Measurements from ENCODE around the gene RNGTT. TPM values are rescaled to one million over a fixed set of nuclear protein-coding genes. Genes with fewer than 3 reads are reported as not detected.

RNGTT gene
- polyA plus RNA-seq, 1 donor, result 9.6 TPM

DNA sequence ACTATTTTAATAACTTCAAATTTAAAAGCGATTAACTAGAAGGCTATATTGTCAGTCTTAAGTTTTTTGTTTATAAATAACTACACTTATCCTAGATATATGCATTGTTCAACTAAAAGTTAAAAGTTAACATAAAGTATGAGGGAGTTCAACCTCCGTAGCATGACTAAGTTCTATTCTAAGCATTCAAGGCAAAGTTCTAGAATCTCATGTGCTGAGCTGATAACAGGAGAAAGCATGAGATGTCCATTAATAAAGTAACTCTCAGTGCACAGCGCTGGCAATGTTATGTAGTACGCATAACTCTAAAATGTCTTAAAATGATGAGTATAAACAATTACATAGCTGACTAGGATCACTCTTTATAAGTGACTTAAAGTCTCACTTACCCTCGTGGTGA lies 264.8 kb downstream of the RNGTT start:
- H3K4me1 ChIP-seq (ENCODE audit: control insufficient read depth, insufficient read depth, low read length), result no peaks in the 10 kb centered on the region
- H3K9me3 ChIP-seq (ENCODE audit: control insufficient read depth, low read depth, low read length), result no peaks in the 10 kb centered on the region
- H3K36me3 ChIP-seq (ENCODE audit: control insufficient read depth, insufficient read depth, low read length), result no peaks in the 10 kb centered on the region
- no peak overlapping the region for H3K4me3 ChIP-seq (ENCODE audit: low read length)
- DNase-seq, result peak; percentile 47 to 71
- H3K27me3 ChIP-seq (ENCODE audit: control insufficient read depth, insufficient read depth, low read length), result no peaks in the 10 kb centered on the region
- H3K27ac ChIP-seq (ENCODE audit: low read length), result no peak overlapping the region
- 94% methylated on average over 4 of the region's 5 CpGs for WGBS (ENCODE audit: insufficient coverage, low lambda C conversion rate)

DNA sequence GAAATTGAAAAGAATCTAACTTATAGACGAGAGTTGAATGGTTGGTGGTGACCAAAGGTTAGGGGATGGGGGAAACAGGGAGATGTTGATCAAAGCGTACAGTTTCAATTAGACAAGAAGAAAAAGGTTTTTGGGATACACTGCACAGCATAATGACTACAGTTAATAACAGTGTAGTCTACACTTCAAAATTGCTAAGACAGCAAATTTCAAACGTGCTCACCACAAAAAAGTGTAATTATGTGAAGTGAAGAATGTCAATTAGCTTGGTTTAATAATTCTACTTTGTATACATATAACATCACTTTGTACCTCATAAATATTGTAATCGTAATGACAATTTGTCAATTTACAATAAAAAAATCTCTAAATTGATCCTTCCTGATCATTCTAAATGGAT lies 267.5 kb downstream of the RNGTT start:
- 100% methylated on average over 3 of the region's 4 CpGs for WGBS (ENCODE audit: insufficient coverage, low lambda C conversion rate)
- H3K9me3 ChIP-seq (ENCODE audit: control insufficient read depth, low read depth, low read length), result no peaks in the 10 kb centered on the region
- H3K4me3 ChIP-seq (ENCODE audit: low read length), result no peak overlapping the region
- H3K27ac ChIP-seq (ENCODE audit: low read length), result no peak overlapping the region
- DNase-seq, result no peak
- H3K4me1 ChIP-seq (ENCODE audit: control insufficient read depth, insufficient read depth, low read length), result no peaks in the 10 kb centered on the region
- H3K27me3 ChIP-seq (ENCODE audit: control insufficient read depth, insufficient read depth, low read length), result no peaks in the 10 kb centered on the region
- H3K36me3 ChIP-seq (ENCODE audit: control insufficient read depth, insufficient read depth, low read length), result no peaks in the 10 kb centered on the region

DNA sequence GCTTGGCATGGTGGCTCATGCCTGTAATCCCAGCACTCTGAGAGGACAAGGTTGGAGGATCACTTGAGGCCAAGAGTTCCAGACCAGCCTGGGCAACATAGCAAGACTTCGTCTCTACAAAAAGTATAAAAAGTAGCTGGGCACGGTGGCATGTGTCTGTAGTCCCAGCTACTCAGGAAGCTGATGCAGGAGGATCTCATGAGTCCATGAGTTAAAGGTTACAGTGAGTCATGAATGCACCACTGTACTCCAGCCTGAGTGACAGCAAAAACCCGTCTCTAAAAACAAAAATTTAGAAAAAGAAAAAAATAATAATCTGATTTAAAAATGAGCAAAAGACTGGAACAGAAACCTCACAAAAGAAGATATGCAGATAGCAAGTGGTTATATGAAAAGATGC lies 279.7 kb downstream of the RNGTT start:
- Histone ChIP-seq H3K27ac (ENCODE audit: low read length) (no peak overlapping the region), H3K4me1 (ENCODE audit: control insufficient read depth, insufficient read depth, low read length) (no peaks in the 10 kb centered on the region), H3K4me3 (ENCODE audit: low read length) (no peak overlapping the region), H3K36me3 (ENCODE audit: control insufficient read depth, insufficient read depth, low read length) (no peaks in the 10 kb centered on the region), H3K9me3 (ENCODE audit: control insufficient read depth, low read depth, low read length) (no peaks in the 10 kb centered on the region), H3K27me3 (ENCODE audit: control insufficient read depth, insufficient read depth, low read length) (no peaks in the 10 kb centered on the region)
- DNase-seq, result no peak
- 88% methylated on average over 1 of the region's 3 CpGs for WGBS (ENCODE audit: insufficient coverage, low lambda C conversion rate)

DNA sequence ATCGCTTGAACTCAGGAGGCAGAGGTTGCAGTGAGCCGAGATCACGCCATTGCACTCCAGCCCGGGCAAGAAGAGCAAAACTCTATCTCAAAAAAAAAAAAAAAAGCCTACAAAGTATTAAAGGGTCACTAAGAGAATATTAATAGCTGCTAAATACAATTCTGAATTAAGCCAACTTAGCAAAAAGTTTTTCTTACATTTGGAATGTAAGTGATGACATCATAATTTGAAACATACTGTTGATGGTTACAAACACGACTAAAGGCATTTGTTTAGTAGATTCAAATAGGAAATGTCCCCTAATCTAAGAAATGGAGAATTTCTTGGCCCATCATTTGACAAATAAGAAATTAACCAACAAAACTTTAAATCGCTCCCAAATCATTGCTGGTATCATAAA lies 282.8 kb downstream of the RNGTT start:
- Histone ChIP-seq H3K9me3 (ENCODE audit: control insufficient read depth, low read depth, low read length) (no peaks in the 10 kb centered on the region), H3K36me3 (ENCODE audit: control insufficient read depth, insufficient read depth, low read length) (no peaks in the 10 kb centered on the region), H3K27me3 (ENCODE audit: control insufficient read depth, insufficient read depth, low read length) (no peaks in the 10 kb centered on the region), H3K27ac (ENCODE audit: low read length) (no peak overlapping the region), H3K4me1 (ENCODE audit: control insufficient read depth, insufficient read depth, low read length) (no peaks in the 10 kb centered on the region), H3K4me3 (ENCODE audit: low read length) (no peak overlapping the region)
- WGBS (ENCODE audit: insufficient coverage, low lambda C conversion rate), result 100% methylated on average over 1 of the region's 6 CpGs
- no peak for DNase-seq

DNA sequence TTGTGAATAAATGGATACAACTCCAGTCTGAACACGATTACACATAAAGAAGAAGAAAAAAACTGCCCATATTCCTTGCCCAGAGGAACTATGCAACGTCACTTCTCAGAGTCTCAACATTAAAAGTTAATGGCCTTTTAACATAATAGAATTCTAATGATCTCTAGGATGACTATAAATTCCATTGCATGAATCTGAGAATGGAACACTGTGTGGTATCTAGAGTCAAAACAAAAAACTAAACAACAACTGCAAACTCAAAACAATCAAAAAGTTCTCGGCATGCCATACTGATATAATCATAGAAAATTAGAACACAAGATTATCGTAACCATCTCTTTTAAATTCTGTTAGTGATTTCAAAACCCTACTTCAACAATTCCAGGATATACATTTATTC lies 283.6 kb downstream of the RNGTT start:
- Histone ChIP-seq H3K4me1 (ENCODE audit: control insufficient read depth, insufficient read depth, low read length) (no peaks in the 10 kb centered on the region), H3K9me3 (ENCODE audit: control insufficient read depth, low read depth, low read length) (no peaks in the 10 kb centered on the region), H3K4me3 (ENCODE audit: low read length) (no peak overlapping the region), H3K36me3 (ENCODE audit: control insufficient read depth, insufficient read depth, low read length) (no peaks in the 10 kb centered on the region), H3K27ac (ENCODE audit: low read length) (no peak overlapping the region), H3K27me3 (ENCODE audit: control insufficient read depth, insufficient read depth, low read length) (no peaks in the 10 kb centered on the region)
- 94% methylated on average over 3 of the region's 4 CpGs for WGBS (ENCODE audit: insufficient coverage, low lambda C conversion rate)
- no peak for DNase-seq

DNA sequence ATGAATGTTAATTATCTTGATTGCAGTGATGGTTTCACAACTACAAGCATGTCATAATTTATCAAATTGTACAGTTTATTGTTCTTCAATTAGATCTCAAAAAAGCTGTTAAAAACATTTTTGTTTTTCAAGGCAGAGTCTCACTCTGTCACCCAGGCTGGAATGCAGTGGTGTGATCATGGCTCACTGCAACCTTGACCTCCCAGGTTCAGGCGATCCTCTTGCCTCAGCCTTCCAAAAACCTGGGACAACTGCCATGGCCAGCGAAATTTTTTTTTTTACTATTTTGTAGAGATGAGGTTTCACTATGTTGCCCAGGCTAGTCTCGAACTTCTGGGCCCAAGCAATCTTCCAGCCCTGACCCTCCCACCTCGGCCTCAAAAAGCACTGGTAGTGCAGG lies 286.1 kb downstream of the RNGTT start:
- WGBS (ENCODE audit: insufficient coverage, low lambda C conversion rate), result no CpG with 5 or more reads among the region's 4 CpGs
- no peak overlapping the region for H3K4me3 ChIP-seq (ENCODE audit: low read length)

GRCh38 chr6:88671624-88672023 lies 291.8 kb downstream of the RNGTT start:
- no CpG with 5 or more reads among the region's 2 CpGs for WGBS (ENCODE audit: insufficient coverage, low lambda C conversion rate)
- Histone ChIP-seq H3K9me3 (ENCODE audit: control insufficient read depth, low read depth, low read length) (peaks cover 27% of the 10 kb centered on the region), H3K27ac (ENCODE audit: low read length) (no peak overlapping the region), H3K36me3 (ENCODE audit: control insufficient read depth, insufficient read depth, low read length) (no peaks in the 10 kb centered on the region), H3K27me3 (ENCODE audit: control insufficient read depth, insufficient read depth, low read length) (no peaks in the 10 kb centered on the region), H3K4me1 (ENCODE audit: control insufficient read depth, insufficient read depth, low read length) (no peaks in the 10 kb centered on the region), H3K4me3 (ENCODE audit: low read length) (no peak overlapping the region)
- no peak for DNase-seq

More for the DNA sequence above, 286.1 kb downstream of the RNGTT start:
- DNase-seq, result no peak
- no peaks in the 10 kb centered on the region for H3K4me1 ChIP-seq (ENCODE audit: control insufficient read depth, insufficient read depth, low read length)
- H3K9me3 ChIP-seq (ENCODE audit: control insufficient read depth, low read depth, low read length), result no peaks in the 10 kb centered on the region
- no peaks in the 10 kb centered on the region for H3K36me3 ChIP-seq (ENCODE audit: control insufficient read depth, insufficient read depth, low read length)
- H3K27me3 ChIP-seq (ENCODE audit: control insufficient read depth, insufficient read depth, low read length), result no peaks in the 10 kb centered on the region
- H3K27ac ChIP-seq (ENCODE audit: low read length), result no peak overlapping the region

- no peak overlapping the region for H3K27ac ChIP-seq (ENCODE audit: low read length)
- H3K36me3 ChIP-seq (ENCODE audit: control insufficient read depth, insufficient read depth, low read length), result peaks cover 3% of the 10 kb centered on the region
- no peaks in the 10 kb centered on the region for H3K27me3 ChIP-seq (ENCODE audit: control insufficient read depth, insufficient read depth, low read length)
- H3K4me1 ChIP-seq (ENCODE audit: control insufficient read depth, insufficient read depth, low read length), result no peaks in the 10 kb centered on the region
- DNase-seq, result peak in 1 of 2 donors; percentile 5
- WGBS (ENCODE audit: insufficient coverage, low lambda C conversion rate), result 100% methylated on average over 1 of the region's 3 CpGs
- no peak overlapping the region for H3K4me3 ChIP-seq (ENCODE audit: low read length)
- H3K9me3 ChIP-seq (ENCODE audit: control insufficient read depth, low read depth, low read length), result peaks cover 27% of the 10 kb centered on the region
Observed at GRCh38 chr6:88670369-88670768, 293.0 kb downstream of the RNGTT start.

DNA sequence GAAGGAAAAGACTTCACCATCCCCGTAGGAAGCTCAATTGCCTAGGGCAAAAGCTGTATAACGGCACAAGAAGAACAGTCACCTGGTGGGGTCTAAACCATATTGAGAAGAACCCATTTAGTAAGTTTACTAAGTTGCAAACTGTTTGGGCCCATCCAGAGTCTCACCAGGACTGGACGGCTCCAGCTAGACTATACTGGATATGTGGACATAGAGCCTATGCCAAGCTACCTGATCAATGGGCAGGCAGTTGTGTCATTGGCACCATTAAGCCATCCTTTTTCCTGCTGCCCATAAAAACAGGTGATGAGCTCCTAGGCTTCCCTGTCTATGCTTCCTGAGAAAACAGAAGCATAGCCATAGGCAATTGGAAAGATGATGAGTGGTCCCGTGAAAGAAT lies 293.9 kb downstream of the RNGTT start:
- Histone ChIP-seq H3K4me1 (ENCODE audit: control insufficient read depth, insufficient read depth, low read length) (no peaks in the 10 kb centered on the region), H3K4me3 (ENCODE audit: low read length) (no peak overlapping the region), H3K36me3 (ENCODE audit: control insufficient read depth, insufficient read depth, low read length) (peaks cover 5% of the 10 kb centered on the region), H3K27ac (ENCODE audit: low read length) (no peak overlapping the region), H3K27me3 (ENCODE audit: control insufficient read depth, insufficient read depth, low read length) (no peaks in the 10 kb centered on the region), H3K9me3 (ENCODE audit: control insufficient read depth, low read depth, low read length) (peaks cover 27% of the 10 kb centered on the region)
- WGBS (ENCODE audit: insufficient coverage, low lambda C conversion rate), result no CpG with 5 or more reads among the region's 4 CpGs
- no peak for DNase-seq

DNA sequence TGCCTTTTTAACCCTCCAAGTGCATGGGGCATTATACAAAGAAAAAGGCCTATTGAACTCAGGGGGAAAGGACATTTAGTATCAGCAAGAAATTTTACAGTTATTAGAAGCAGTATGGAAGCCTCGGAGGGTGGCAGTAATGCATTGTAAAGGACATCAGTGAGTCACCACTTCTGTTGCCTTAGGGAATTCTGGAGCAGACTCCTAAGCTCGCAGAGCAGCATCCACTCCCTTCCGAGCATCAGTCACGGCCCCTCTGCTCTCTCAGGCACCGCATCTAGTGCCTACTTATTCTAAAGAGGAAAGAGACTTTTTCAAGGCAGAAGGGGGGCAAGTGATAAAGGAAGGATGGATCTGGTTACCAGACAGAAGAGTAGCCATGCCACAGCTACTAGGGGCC lies 296.5 kb downstream of the RNGTT start:
- Histone ChIP-seq H3K27ac (ENCODE audit: low read length) (no peak overlapping the region), H3K4me1 (ENCODE audit: control insufficient read depth, insufficient read depth, low read length) (no peaks in the 10 kb centered on the region), H3K36me3 (ENCODE audit: control insufficient read depth, insufficient read depth, low read length) (peaks cover 6% of the 10 kb centered on the region), H3K4me3 (ENCODE audit: low read length) (no peak overlapping the region), H3K9me3 (ENCODE audit: control insufficient read depth, low read depth, low read length) (peaks cover 42% of the 10 kb centered on the region), H3K27me3 (ENCODE audit: control insufficient read depth, insufficient read depth, low read length) (no peaks in the 10 kb centered on the region)
- no CpG with 5 or more reads among the region's 5 CpGs for WGBS (ENCODE audit: insufficient coverage, low lambda C conversion rate)
- no peak for DNase-seq

- no peak for DNase-seq
- H3K27ac ChIP-seq (ENCODE audit: low read length), result no peak overlapping the region
- H3K4me1 ChIP-seq (ENCODE audit: control insufficient read depth, insufficient read depth, low read length), result no peaks in the 10 kb centered on the region
- no peak overlapping the region for H3K4me3 ChIP-seq (ENCODE audit: low read length)
- H3K27me3 ChIP-seq (ENCODE audit: control insufficient read depth, insufficient read depth, low read length), result no peaks in the 10 kb centered on the region
- H3K9me3 ChIP-seq (ENCODE audit: control insufficient read depth, low read depth, low read length), result peaks cover 36% of the 10 kb centered on the region
- WGBS (ENCODE audit: insufficient coverage, low lambda C conversion rate), result no CpG with 5 or more reads among the region's 4 CpGs
- peaks cover 6% of the 10 kb centered on the region for H3K36me3 ChIP-seq (ENCODE audit: control insufficient read depth, insufficient read depth, low read length)
Observed at GRCh38 chr6:88665131-88665530, 298.3 kb downstream of the RNGTT start.
